ENCODE results near the gene ISYNA1.
A peak's percentile ranks its signal among the peaks of the same experiment; 100 is the strongest.

The ISYNA1 gene

DNA sequence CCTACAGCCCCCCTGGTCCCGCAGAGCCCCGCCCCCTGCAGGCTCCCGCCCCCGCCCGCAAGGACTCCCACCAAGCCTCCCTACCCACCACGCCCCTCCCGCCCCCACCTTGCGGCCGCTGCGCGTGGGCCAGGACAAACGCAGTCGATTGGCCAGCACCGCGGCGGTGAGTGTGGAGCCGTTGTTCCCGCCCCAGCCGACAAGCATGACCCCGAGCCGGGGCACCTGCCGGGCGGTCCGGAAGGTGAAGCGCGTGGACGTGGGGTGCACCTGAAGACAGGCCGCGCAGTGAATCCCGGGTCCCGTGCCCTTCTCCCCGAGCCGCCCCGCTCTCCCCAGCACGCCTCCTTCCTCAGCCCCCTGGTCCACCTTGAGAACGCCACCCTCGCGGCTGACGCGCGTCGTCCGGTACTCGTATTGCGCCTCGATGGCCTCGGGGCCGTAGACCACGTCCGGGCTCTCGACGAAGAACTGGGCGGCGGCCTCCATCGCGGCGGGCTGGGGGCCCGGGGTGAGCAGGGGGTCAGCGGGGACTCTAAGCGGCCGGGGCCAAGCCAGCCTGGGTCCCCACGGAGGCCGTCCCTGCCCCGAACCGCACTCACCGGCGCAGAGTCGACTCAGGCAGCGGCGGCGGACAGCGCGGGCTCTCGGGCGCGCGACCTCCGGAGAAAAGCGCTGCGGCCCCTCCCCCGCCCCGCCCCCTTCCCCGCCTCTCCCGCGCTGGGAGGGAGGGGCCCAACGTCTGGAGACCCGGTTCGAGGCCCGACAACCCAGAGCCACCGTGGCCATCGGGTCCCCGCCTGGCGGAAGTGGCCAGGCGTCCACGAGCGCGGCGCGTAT is at the start of gene ISYNA1:
ISYNA1 (minus strand) TSS at position 643 of the 840 bp plus-strand sequence; CDS start at position 489, 154 bp downstream.
- peak; percentile 49 for DNase-seq

DNA sequence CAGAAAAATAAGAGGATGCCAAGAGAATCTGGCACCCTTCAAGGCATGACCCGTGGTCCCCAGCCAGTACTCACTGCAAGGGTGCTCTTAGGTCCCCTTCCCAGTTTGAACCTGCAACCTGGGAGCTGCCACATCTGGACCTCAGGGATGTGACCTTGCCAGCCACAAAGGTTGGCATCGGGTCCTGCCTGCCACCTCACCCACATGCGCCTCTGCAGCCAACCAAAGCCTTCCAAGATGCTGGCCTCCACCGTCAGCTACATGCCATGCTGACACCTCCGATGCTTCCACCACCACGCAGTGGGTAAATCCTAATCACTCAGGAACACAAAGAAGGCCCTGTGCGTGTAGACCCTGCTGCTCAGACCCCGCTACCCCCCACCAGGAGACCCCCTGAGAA is 48.8 kb upstream of the ISYNA1 start:
- no peak for DNase-seq

- DNase-seq, result no peak
Observed at GRCh38 chr19:18484992-18485391, 47.1 kb upstream of the ISYNA1 start.

DNA sequence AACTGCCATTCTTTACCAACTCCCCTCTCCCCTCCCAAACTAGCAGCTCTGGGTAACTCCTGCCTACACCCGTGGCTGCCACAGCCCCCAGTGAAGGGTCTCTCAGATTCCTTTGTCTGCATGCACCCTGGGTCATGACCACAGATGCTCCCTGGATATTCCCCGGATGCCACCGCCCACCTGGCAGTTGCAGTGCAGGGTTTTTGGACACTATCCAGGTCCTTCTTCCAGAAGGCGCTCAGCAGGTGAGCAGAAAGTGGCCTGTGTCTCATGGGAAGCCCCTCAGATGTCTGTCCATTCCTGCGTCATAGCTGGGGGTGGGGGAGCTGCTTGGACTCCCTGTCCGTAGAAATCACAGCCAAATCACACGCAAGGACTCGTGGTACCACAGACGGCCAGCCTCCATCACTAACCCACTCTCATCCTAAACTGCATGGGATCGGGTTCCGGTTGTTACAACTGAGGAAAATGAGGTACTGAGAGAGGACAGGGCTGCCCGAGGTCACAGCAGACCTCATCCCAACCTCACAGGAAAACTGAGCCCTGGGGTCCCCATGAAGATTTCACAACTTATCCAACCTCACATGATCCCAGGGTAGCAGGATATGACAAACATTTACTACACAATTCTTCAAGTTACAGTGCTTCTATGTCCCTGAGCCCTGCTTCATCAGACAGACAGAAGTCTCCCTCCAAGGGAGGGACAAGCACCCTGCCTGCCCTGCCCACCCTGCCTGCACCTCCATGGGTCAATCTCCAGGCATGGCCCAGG is 45.4 kb upstream of the ISYNA1 start:
- no peak for DNase-seq

DNA sequence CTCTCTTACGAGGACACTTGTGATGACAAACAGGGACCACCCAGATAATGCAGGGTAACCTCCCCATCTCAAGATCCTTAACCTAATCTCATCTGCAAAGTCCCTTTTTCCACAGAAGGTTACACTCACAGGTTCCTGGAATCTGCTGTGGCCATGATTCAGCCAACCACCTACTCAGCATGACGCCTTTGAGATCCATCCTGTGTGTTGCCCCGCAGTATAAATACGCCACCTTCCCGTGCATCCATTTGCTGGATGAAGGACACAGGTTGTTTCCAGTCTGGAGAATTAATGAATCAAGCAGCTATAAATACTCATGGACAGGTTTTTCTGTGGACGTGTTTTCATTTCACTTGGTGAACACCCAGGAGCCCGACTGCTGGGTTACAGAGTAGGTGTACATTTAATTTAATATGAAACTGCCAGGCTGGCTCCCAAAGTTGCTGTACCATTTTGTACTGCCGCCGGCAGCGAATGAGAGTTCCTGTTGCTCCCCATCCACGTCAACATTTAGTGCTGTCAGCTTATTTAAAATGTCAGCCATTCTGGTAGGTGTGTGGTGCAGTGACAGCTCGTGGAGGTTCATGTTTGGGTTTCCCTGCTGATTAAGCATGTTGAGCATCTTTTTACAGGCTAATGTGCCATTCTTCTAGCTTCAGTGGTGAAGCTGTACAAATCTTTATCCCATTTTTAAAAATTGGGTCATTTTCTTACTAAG is 43.7 kb upstream of the ISYNA1 start:
- DNase-seq, result no peak

- no peak for DNase-seq
Observed at GRCh38 chr19:18480006-18480691, 42.2 kb upstream of the ISYNA1 start.

DNA sequence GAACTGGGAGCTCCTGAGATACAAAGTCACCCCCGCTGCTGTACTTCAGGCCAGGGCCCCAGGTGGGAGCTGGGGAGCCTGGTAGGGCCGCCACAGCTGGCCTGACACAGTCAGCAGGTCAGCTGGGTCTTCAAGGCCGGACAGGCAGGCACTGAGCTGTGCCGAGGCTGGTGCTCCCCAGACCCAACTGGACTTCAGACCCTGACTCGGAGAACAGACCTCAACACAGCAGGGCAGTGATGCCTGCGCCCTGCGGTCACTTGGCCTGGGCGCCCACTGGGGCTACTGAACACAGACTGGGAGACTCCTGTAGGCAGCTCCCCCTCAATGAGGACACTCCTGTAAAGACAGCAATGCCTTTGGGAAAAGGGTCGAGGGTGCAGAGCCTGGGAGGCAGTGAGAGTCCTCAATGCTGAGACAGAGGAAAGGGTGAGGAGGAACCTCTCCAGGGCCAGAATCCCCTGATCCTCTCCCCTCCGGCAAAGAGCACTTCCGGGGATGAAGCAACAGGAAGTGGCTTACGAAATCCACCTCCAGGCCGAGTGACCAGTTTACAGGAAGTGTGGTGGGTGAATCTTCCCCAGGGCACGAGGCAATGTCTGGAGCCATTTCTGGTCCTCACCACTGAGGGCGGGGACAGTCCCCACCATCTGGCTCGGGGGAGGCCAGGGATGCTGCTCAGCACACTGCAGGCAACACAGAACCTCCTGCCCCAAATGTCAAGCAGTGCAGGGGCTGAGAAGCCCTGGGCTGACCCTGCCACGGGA is 40.8 kb upstream of the ISYNA1 start:
- DNase-seq, result peak; percentile 58

DNA sequence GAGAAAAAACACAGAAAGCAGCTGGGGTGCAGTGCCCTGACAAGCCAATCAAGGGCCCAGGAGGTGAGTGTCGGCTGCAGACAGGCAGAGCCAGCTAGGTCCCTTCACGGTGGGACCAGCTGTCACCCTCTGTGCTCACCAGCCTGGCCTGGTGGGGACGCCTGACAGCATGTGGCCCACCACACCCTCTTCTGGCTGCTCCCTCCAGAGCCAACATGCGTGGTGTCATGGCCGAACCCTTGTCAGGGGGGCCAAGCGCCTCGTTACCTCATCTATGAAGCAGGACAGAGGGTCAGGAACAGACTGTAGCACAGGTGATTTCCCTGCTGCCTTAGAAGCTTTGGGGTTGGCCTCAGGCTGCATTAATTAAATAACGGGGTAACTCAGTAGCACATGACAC is 40.0 kb upstream of the ISYNA1 start:
- no peak for DNase-seq

DNA sequence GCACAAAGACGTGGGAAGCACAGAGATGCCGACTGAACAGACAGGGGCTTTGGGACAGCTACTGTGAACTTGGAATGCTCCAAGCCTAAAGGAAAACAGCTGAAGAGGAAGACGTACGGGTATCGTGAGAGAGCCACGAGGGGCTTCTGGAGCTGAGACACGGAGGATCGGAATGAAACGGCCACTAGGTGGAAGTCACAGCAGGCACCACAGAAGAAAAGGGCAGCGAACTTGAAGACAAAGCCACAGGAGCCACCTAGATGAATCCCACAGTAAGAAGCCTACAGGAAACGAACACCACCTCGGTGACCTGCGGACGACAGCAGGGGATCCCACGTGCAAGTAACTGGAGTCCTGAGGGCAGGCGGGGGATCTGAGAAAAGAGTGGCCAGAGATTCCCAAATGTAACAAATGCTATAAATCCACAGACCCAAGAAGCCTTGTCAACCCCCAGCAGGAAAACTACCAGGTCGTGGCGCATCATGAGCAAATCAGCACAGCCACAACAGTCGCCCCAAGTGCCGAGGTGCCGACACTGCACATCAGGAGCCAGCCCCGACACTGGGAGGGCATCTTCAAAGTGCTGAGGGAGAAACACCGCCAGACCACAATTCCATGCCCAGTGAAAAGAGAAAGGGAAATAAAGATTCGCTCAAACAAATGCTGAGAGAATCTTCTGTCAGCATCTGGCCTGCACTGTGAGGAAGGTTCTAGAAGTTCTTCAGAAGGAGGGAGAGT is 39.3 kb upstream of the ISYNA1 start:
- DNase-seq, result no peak

- no peak for DNase-seq
Observed at GRCh38 chr19:18476507-18477041, 38.6 kb upstream of the ISYNA1 start.

DNA sequence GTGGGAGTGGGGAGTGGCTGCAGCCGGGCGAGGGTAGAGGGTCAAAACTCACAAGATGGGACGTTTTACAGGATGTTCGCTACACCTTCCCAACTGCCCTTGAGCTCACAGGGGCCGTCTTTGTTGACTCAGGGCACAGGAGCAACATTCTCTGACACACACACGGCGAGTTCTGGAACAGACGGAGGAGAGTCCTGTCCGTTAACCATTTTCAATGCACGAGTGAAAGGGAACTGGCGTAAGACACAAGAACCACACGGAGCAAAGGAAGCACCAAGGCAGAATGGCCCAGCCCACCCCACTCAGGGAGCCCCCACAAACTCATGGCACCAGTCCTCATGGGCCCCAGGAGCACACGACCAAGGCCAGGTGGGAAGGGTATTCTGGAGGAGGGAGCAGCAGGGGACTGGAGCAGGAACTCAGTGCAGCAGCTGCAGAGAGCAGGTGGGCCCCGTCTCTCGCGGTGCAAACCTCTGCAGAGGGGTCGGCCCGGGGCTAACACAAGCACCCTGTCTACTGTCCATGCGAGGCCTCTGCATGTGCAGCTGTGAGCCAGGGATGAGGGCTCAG is 37.9 kb upstream of the ISYNA1 start:
- DNase-seq, result no peak

DNA sequence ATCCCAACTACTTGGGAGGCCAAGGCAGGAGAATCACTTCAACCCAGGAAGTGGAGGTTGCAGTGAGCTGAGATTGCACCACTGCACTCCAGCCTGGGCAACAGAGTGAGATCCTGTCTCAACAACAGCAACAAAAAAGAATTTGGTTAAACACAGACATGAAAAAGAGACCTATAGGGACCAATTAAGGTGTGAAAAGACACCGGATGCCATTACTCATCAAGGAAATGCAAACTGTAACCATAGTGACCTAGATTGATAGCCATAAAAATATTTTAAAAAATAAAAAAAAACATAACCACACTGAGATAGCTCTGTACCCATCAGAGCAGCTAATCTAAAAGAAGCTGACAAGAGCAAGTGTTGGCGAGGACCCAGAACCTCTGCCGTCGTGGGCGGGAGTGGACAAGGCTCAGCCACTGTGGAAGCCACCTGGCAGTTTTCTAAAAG is 37.1 kb upstream of the ISYNA1 start:
- no peak for DNase-seq

- no peak for DNase-seq
Observed at GRCh38 chr19:18474366-18474887, 36.5 kb upstream of the ISYNA1 start.

- no peak for DNase-seq
Observed at GRCh38 chr19:18473706-18474087, 35.8 kb upstream of the ISYNA1 start.

DNA sequence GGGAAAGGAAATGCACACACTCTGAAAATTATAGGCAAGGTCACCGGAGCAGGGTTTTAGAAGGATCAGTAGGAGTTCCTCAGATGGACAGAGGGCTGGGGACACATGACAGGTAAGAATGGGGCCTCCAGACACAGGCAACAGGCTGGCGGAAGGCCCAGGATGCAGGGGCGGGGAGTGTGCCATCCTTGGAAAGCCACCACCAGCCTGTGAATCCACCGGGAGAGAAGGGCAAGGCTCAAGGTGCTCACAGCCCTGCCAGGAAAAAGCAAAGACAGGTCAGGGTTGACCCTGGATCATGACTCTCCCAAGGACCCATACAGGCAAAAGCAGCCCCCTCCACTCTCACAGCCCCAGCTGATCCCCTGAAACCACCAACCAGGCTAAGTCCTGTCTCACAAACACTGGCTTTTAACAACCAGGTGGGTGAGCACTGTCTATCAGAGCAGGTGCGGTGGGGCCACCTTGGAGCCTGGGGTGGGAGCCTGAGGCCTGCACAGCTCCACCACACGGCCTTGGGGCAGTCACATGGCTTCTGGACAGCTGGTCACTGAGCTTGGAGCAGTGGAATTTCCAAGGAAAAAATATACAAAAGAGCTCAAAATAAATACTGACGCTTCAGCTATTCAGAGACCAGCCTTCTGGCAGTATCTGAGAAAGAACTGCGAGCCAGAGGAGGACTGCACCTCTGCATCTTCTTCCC is 35.2 kb upstream of the ISYNA1 start:
- DNase-seq, result no peak

GRCh38 chr19:18470787-18471186 is 32.9 kb upstream of the ISYNA1 start:
- DNase-seq, result no peak

DNA sequence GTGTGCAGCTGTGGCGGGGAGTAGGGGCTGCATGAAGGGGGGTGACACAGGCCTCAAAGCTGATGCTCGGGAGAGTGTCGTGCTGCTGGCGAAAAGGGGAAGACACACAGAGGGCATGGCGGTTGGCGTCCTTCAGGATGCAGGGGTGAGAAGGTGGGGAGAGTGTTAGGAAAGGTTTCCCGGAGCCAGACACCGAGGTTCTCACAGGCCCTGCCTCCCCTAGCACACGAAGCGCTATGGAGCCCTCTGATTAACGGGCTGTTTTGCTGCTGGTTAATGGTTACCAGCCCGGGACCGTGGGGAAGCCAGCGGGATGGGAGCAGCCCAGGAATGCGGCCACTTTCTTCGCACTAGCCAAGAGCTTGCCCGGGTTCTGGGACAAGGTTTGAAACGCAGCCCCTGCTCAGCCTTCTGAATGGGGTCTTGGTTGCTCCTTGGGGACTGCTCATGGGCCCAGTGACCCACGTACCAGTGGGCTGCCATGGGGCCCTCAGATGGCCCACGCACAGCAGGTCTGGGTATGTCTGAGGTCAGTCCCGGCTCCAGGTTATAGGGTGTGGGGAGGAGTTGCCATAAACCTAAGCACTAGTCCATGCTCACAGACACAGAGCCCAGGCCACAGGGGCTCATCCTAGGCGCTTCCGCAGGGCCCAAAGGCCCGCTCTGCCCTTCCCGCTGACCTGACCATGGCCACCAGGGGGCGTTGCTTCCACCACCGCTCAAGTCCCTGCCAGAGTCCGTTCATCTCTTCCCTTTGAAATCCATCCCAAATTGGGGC is 31.3 kb upstream of the ISYNA1 start:
- DNase-seq, result peak; percentile 58

GRCh38 chr19:18468517-18468916 is 30.6 kb upstream of the ISYNA1 start:
- no peak for DNase-seq

GRCh38 chr19:18467978-18468377 is 30.0 kb upstream of the ISYNA1 start:
- no peak for DNase-seq

All from stimulated activated naive CD4-positive, alpha-beta T cell treated with Interleukin-2 at 50 U/mL for 16 hours (primary cell).